GM10248 (cell line): ENCODE results near the gene DBF4.
"Not testable (repeated sequence)": the region's sequence is repeated elsewhere in the genome, so short reads cannot be mapped to it uniquely, and the experiment has no call there.

ENCODE experiments used
- CTCF ChIA-PET: fragments of 300-600 bp; sonication (Branson Sonifier 250); formaldehyde crosslinking; extraction: SDS; loops from one replicate; lab custom pipeline; 2021; ENCODE audit warnings: antibody characterized with exemption; lab: Yijun Ruan, JAX
- POLR2A ChIA-PET: fragments of 350-650 bp; sonication (Branson Sonifier 250); formaldehyde crosslinking; extraction: SDS; loops from one replicate; lab custom pipeline; 2020; ENCODE audit warnings: antibody characterized with exemption; lab: Yijun Ruan, JAX
- DNase-seq: peaks from one replicate; pipeline ENCODE4 v3.0.0; 2012; ENCODE audit errors: extremely low spot score
- TF ChIP-seq, protein P1 (sequence below): IDR thresholded peaks from 2 replicates; pipeline ENCODE4 v1.5.1; 2012; ENCODE audit warnings: mild to moderate bottlenecking, low read depth; ENCODE audit errors: extremely low read depth, missing control alignments, control extremely low read depth

The DBF4 gene

DNA sequence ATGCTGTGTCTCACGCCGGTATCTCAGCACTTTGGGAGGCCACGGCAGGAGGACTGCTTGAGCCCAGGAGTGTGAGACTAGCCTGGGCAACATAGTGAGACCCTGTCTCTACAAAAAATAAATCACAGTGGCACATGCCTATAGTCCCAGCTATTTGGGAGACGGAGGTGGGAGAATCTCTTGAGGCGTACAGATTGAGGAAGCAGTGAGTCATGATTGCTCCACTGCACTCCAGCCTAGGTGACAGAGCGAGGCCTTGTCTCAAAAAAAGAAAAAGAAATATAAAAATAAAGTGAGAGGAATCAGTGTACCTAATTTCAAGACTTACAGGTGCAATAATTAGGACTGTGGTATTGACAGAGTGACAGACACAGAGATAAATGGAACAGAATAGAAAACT is 24.0 kb upstream of the DBF4 start:
- POLR2A ChIA-PET = no interaction called here
- CTCF ChIA-PET = no interaction called here
- TF ChIP-seq, protein P1, sequence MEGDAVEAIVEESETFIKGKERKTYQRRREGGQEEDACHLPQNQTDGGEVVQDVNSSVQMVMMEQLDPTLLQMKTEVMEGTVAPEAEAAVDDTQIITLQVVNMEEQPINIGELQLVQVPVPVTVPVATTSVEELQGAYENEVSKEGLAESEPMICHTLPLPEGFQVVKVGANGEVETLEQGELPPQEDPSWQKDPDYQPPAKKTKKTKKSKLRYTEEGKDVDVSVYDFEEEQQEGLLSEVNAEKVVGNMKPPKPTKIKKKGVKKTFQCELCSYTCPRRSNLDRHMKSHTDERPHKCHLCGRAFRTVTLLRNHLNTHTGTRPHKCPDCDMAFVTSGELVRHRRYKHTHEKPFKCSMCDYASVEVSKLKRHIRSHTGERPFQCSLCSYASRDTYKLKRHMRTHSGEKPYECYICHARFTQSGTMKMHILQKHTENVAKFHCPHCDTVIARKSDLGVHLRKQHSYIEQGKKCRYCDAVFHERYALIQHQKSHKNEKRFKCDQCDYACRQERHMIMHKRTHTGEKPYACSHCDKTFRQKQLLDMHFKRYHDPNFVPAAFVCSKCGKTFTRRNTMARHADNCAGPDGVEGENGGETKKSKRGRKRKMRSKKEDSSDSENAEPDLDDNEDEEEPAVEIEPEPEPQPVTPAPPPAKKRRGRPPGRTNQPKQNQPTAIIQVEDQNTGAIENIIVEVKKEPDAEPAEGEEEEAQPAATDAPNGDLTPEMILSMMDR = no peak
- no peak for DNase-seq

DNA sequence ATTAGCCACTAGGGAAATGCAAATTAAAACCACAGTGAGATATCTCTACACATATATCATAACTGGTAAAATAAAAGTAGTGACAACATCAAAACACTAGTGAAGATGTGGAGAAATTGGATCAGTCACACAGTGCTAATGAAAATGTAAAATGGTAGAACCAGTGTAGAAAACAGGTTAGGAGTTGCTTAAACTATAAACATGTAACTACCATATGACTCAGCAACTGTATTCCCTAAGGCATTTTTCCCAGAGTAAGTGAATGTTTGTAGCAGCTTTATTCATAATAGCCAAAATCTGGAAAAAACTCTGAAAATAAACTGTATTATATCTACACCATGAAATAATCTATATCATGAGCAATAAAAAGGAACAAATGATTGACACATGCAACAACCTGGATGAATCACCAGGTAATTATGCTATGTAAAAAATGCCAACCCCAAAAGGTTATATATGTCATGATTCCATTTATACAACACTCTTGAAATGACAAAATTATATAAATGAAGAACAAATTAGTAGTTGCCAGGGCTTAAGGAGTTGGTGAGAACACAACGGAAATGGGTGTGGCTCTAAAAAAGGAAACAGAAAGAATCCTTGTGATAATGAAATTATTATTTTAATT is 22.9 kb upstream of the DBF4 start:
- ChIA-PET CTCF (no interaction called here), POLR2A (no interaction called here)
- DNase-seq = no peak
- TF ChIP-seq, protein P1 = no peak

GRCh38 chr7:87858417-87859100 is 17.7 kb upstream of the DBF4 start:
- POLR2A ChIA-PET = no interaction called here
- CTCF ChIA-PET = no interaction called here
- no peak for DNase-seq
- TF ChIP-seq, protein P1 = no peak

- TF ChIP-seq, protein P1 = no peak
- DNase-seq = no peak
- ChIA-PET CTCF (no interaction called here), POLR2A (no interaction called here)
Measured at GRCh38 chr7:87866089-87866488, 10.2 kb upstream of the DBF4 start.

DNA sequence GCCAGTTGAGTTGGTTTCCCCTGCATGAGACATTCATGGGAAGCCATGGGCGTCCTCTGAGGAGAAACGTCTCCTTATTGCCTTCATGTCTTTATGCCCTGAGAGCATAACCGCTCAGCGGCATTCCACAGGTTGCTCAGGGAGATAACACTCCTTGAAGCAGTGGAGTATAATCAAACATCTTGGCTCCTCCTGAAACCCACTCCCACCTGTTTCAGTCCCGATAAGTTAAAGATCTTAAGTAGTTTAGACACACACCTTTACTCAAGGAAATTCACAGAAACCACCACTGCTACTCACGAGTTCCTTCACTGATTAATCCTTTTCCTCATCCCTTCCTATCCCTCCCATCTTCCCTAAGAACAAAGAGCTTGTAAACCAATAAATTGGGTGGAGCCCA is 9.8 kb upstream of the DBF4 start:
- CTCF ChIA-PET, POLR2A ChIA-PET, DNase-seq: not testable (repeated sequence)

- TF ChIP-seq, protein P1 = no peak
- no peak for DNase-seq
- POLR2A ChIA-PET = no interaction called here
- CTCF ChIA-PET = interaction anchor here (1.3 to 2.5 kb wide), 3 partner anchors 17 to 30 kb away, joined by 3 to 7 read pairs (median 4); no protein-coding TSS in a partner anchor
Measured at GRCh38 chr7:87870471-87870870, 5.8 kb upstream of the DBF4 start.

DNA sequence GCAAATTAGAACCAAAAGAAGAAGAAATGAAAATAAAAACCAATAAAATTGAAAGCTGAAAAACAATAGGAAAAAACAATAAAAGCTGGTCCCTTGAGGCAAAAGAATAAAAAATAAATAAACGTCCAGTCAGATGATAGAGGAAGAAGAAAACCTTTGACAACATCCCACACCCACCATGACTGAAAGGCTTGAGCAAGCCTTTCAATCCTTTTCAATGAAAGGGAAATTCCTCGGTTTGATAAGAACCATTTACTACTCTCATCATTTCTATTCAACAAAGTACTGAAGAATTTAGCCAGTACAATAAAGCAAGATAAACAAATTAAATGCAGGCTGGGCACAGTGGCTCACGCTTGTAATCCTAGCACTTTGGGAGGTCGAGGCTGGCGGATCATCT is 3.9 kb upstream of the DBF4 start:
- ChIA-PET POLR2A (no interaction called here), CTCF (interaction anchor here (1.1 kb wide), 1 partner anchor 75 kb away, joined by 3 read pairs; no protein-coding TSS in a partner anchor)
- DNase-seq = no peak
- TF ChIP-seq, protein P1 = no peak

- POLR2A ChIA-PET = interaction anchor here (0.5 kb wide), 1 partner anchor 25 kb away, joined by 5 read pairs; no protein-coding TSS in a partner anchor
- DNase-seq, CTCF ChIA-PET: not testable (repeated sequence)
Measured at GRCh38 chr7:87873328-87873727, 3.0 kb upstream of the DBF4 start.
